GM21529 (cell line): ENCODE measurements around the gene SGSM1.
"Not testable (repeated sequence)": the region's sequence is repeated elsewhere in the genome, so short reads cannot be mapped to it uniquely, and the experiment has no call there.

Source experiments
- ATAC-seq: cut with Tn5 transposase; IDR thresholded peaks from one replicate; pipeline ENCODE4 v1.9.1; 2021; ENCODE audit not compliant: unreplicated experiment

Gene SGSM1

GRCh38 chr22:24837517-24837916 is 31.5 kb downstream of the SGSM1 start:
- ATAC-seq = not testable (repeated sequence)

GRCh38 chr22:24841261-24841660 is 35.2 kb downstream of the SGSM1 start:
- no peak for ATAC-seq

- ATAC-seq = no peak
Measured at GRCh38 chr22:24843048-24843447, 37.0 kb downstream of the SGSM1 start.

GRCh38 chr22:24845041-24845898 is 39.3 kb downstream of the SGSM1 start:
- no peak for ATAC-seq

GRCh38 chr22:24847490-24847889 is 41.5 kb downstream of the SGSM1 start:
- no peak for ATAC-seq

GRCh38 chr22:24848559-24849168 is 42.7 kb downstream of the SGSM1 start:
- ATAC-seq = no peak

GRCh38 chr22:24855794-24856193 is 49.8 kb downstream of the SGSM1 start:
- no peak for ATAC-seq

- ATAC-seq = no peak
Measured at GRCh38 chr22:24857576-24857975, 51.6 kb downstream of the SGSM1 start.

- no peak for ATAC-seq
Measured at GRCh38 chr22:24859587-24859986, 53.6 kb downstream of the SGSM1 start.

GRCh38 chr22:24865508-24865907 is 59.5 kb downstream of the SGSM1 start:
- no peak for ATAC-seq

GRCh38 chr22:24867323-24868022 is 61.5 kb downstream of the SGSM1 start:
- no peak for ATAC-seq

GRCh38 chr22:24868979-24869378 is 63.0 kb downstream of the SGSM1 start:
- ATAC-seq = no peak

- ATAC-seq = no peak
Measured at GRCh38 chr22:24871611-24872205, 65.7 kb downstream of the SGSM1 start.

- ATAC-seq = no peak
Measured at GRCh38 chr22:24873226-24873625, 67.2 kb downstream of the SGSM1 start.

- no peak for ATAC-seq
Measured at GRCh38 chr22:24875862-24876506, 70.0 kb downstream of the SGSM1 start.

GRCh38 chr22:24876700-24877099 is 70.7 kb downstream of the SGSM1 start:
- ATAC-seq = no peak

- no peak for ATAC-seq
Measured at GRCh38 chr22:24878969-24879368, 73.0 kb downstream of the SGSM1 start.

GRCh38 chr22:24883432-24883831 is 77.4 kb downstream of the SGSM1 start:
- ATAC-seq = no peak

GRCh38 chr22:24887260-24887659 is 81.2 kb downstream of the SGSM1 start:
- ATAC-seq = no peak

GRCh38 chr22:24893341-24894070 is 87.5 kb downstream of the SGSM1 start:
- ATAC-seq = no peak
